Measurements from ENCODE around the gene SEMA3F.

The SEMA3F gene

DNA sequence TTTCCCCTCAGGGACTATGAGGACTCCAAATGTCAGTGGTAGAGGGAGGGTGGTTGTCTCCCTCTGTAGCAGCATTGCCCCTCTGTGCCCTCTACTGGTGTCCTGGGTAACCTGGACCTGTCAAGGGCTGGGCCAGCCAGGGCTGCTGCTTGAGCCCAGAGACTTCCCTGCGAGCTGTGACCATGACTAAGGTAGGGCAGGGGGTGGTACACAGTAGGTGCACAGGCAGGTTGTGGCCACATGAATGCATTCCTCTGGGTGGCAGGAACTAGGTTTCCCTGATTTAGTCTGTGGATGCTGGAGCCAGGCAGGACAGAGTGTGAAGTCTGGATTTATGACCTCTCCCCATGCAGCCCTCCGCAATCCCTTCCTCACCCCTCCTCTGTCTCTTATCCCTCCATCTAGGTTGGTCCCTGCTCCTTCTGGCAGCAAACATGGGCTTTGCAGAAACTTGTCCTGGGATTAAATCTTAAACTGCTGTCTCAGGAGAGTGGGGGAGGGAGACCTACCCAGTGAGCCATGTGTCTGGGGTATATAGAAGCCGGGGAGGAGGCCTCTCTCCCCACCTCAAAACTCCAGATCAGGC is 8.7 kb upstream of the SEMA3F start:
- no peaks in the 10 kb centered on the region for H3K4me1 ChIP-seq (ENCODE audit: low read length)
- no peaks in the 10 kb centered on the region for H3K79me2 ChIP-seq (ENCODE audit: low read length)
- peaks cover 10% of the 10 kb centered on the region; the same call in 1 of the 2 replicates for H3K27me3 ChIP-seq (replicated peaks; ENCODE audit: insufficient read depth, low read length)
- no peak overlapping the region for H2AFZ ChIP-seq (ENCODE audit: low read length)
- H3K27ac ChIP-seq (ENCODE audit: low read length), result no peak overlapping the region
- H3K4me2 ChIP-seq (ENCODE audit: low read depth, low read length), result no peak overlapping the region
- DNase-seq, result no peak
- H3K9ac ChIP-seq (ENCODE audit: low read length), result no peak overlapping the region
- TF ChIP-seq, protein P1, sequence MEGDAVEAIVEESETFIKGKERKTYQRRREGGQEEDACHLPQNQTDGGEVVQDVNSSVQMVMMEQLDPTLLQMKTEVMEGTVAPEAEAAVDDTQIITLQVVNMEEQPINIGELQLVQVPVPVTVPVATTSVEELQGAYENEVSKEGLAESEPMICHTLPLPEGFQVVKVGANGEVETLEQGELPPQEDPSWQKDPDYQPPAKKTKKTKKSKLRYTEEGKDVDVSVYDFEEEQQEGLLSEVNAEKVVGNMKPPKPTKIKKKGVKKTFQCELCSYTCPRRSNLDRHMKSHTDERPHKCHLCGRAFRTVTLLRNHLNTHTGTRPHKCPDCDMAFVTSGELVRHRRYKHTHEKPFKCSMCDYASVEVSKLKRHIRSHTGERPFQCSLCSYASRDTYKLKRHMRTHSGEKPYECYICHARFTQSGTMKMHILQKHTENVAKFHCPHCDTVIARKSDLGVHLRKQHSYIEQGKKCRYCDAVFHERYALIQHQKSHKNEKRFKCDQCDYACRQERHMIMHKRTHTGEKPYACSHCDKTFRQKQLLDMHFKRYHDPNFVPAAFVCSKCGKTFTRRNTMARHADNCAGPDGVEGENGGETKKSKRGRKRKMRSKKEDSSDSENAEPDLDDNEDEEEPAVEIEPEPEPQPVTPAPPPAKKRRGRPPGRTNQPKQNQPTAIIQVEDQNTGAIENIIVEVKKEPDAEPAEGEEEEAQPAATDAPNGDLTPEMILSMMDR (IDR thresholded peaks at IDR 0.05; ENCODE audit: low read length), result no peak
- no peak for TF ChIP-seq EZH2phosphoT487 (IDR thresholded peaks at IDR 0.05; ENCODE audit: low read length)
- no peak for TF ChIP-seq EZH2 (optimal IDR thresholded peaks at IDR 0.05; ENCODE audit: low read depth, low read length)
- H4K20me1 ChIP-seq (ENCODE audit: insufficient read depth, low read length), result no peaks in the 10 kb centered on the region
- H3K4me3 ChIP-seq (ENCODE audit: low read length), result no peak overlapping the region
- no peaks in the 10 kb centered on the region for H3F3A ChIP-seq (ENCODE audit: insufficient read depth, low read length)
- no peaks in the 10 kb centered on the region for H3K36me3 ChIP-seq (replicated peaks; ENCODE audit: insufficient read depth, low read length)
- H3K9me3 ChIP-seq (replicated peaks; ENCODE audit: insufficient read depth, low read length), result no peaks in the 10 kb centered on the region
- H3K9me2 ChIP-seq (replicated peaks; ENCODE audit: insufficient read depth, low read length), result no peaks in the 10 kb centered on the region

DNA sequence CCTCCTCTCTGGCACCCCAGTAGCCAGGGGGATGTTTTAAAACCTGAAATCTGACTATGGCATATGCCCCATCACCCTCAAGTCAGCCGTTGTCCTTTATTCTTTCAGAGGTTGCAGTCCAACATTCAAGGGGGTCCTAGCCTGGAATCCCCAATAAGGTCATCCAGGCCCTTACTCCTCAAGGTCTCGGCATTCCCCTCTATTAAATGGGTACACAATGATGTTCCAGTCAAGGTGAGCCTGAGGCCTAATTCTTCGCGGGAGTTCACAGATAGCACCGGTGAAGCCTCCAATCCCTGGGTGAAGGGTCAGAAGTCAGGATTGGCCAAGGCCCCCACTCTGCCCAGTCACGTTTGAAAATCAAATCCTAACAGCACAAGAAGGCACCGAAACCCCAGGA is 8.1 kb upstream of the SEMA3F start:
- Histone ChIP-seq H3K4me1 (ENCODE audit: low read length) (no peaks in the 10 kb centered on the region), H3K9me2 (replicated peaks; ENCODE audit: insufficient read depth, low read length) (no peaks in the 10 kb centered on the region), H3K9ac (ENCODE audit: low read length) (no peak overlapping the region), H3K4me3 (ENCODE audit: low read length) (no peak overlapping the region), H3K79me2 (ENCODE audit: low read length) (no peaks in the 10 kb centered on the region), H3F3A (ENCODE audit: insufficient read depth, low read length) (no peaks in the 10 kb centered on the region), H3K4me2 (ENCODE audit: low read depth, low read length) (no peak overlapping the region), H4K20me1 (ENCODE audit: insufficient read depth, low read length) (no peaks in the 10 kb centered on the region), H3K36me3 (replicated peaks; ENCODE audit: insufficient read depth, low read length) (no peaks in the 10 kb centered on the region), H3K9me3 (replicated peaks; ENCODE audit: insufficient read depth, low read length) (no peaks in the 10 kb centered on the region), H2AFZ (ENCODE audit: low read length) (no peak overlapping the region), H3K27ac (ENCODE audit: low read length) (no peak overlapping the region), H3K27me3 (replicated peaks; ENCODE audit: insufficient read depth, low read length) (peaks cover 10% of the 10 kb centered on the region; the same call in 1 of the 2 replicates)
- DNase-seq, result no peak
- no peak for TF ChIP-seq EZH2phosphoT487 (IDR thresholded peaks at IDR 0.05; ENCODE audit: low read length)
- TF ChIP-seq EZH2 (optimal IDR thresholded peaks at IDR 0.05; ENCODE audit: low read depth, low read length), result no peak
- TF ChIP-seq, protein P1 (IDR thresholded peaks at IDR 0.05; ENCODE audit: low read length), result no peak

DNA sequence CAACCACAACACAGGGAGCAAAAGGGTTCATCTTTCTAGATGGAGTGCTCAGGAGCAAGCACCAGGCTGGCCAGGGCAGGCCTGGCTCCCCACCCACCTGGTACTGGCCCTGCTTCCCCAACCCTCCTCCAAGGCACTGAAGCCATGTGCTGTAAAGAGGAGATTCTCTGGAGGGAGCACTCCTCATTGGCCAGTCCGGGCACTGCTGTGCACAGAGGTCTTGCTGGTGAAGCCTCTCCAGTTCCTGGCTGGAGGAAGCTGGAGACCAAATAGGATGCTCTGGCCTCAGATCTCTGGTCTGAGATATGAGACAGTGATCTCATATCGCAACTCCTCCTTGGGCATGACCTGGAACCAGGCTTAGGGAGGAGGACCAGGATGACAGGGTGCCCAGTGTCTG is 7.7 kb upstream of the SEMA3F start:
- Histone ChIP-seq H3K9ac (ENCODE audit: low read length) (no peak overlapping the region), H3K36me3 (replicated peaks; ENCODE audit: insufficient read depth, low read length) (no peaks in the 10 kb centered on the region), H3K27me3 (replicated peaks; ENCODE audit: insufficient read depth, low read length) (peaks cover 14% of the 10 kb centered on the region), H4K20me1 (ENCODE audit: insufficient read depth, low read length) (no peaks in the 10 kb centered on the region), H2AFZ (ENCODE audit: low read length) (no peak overlapping the region), H3K79me2 (ENCODE audit: low read length) (no peaks in the 10 kb centered on the region), H3K9me2 (replicated peaks; ENCODE audit: insufficient read depth, low read length) (no peaks in the 10 kb centered on the region), H3K9me3 (replicated peaks; ENCODE audit: insufficient read depth, low read length) (no peaks in the 10 kb centered on the region), H3K27ac (ENCODE audit: low read length) (no peak overlapping the region), H3K4me1 (ENCODE audit: low read length) (no peaks in the 10 kb centered on the region), H3F3A (ENCODE audit: insufficient read depth, low read length) (no peaks in the 10 kb centered on the region), H3K4me2 (ENCODE audit: low read depth, low read length) (no peak overlapping the region), H3K4me3 (ENCODE audit: low read length) (no peak overlapping the region)
- TF ChIP-seq EZH2phosphoT487 (IDR thresholded peaks at IDR 0.05; ENCODE audit: low read length) (no peak), EZH2 (optimal IDR thresholded peaks at IDR 0.05; ENCODE audit: low read depth, low read length) (no peak)
- TF ChIP-seq, protein P1 (IDR thresholded peaks at IDR 0.05; ENCODE audit: low read length), result no peak
- no peak for DNase-seq
